Activated naive CD4-positive, alpha-beta T cell treated with anti-CD3 and anti-CD28 coated beads, Interleukin-2, amount 50 U/mL, for 72 hours (primary cell): ENCODE measurements around the gene HYAL3. TPM values are rescaled to one million over a fixed set of nuclear protein-coding genes. Genes with fewer than 3 reads are reported as not detected.
A peak's percentile ranks its signal among the peaks of the same experiment; 100 is the strongest.

Source experiments
- ATAC-seq, 2 donors: fragments of 150-1000 bp; cut with Tn5 transposase; 2 replicates each; pipeline ENCODE4 v1.10.0; 2021; ENCODE audit warnings: mild to moderate bottlenecking in 2 of 2, moderate library complexity in 2 of 2
- DNase-seq, 2 donors: peaks; one replicate each; pipeline ENCODE4 v3.0.0; 2021 to 2022; ENCODE audit warnings: low spot score in 2 of 2
- H3K27ac Mint-ChIP-seq, 2 donors: one replicate each; pipeline ENCODE4 v1.8.0; 2022; ENCODE audit warnings: mild to moderate bottlenecking in 2 of 2, mixed read lengths in 2 of 2
- H3K36me3 Mint-ChIP-seq, 2 donors: one replicate each; pipeline ENCODE4 v1.8.0; 2022; ENCODE audit warnings: mixed read lengths in 2 of 2
- H3K9me3 Mint-ChIP-seq, 2 donors: one replicate each; pipeline ENCODE4 v1.8.0; 2022; ENCODE audit warnings: mixed read lengths in 2 of 2
- total RNA-seq, 2 donors: library from RNA; stranded (reverse); gene quantifications; one replicate each; pipeline ENCODE4 v1.2.3, GENCODE V29; 2022

Gene HYAL3, protein sequence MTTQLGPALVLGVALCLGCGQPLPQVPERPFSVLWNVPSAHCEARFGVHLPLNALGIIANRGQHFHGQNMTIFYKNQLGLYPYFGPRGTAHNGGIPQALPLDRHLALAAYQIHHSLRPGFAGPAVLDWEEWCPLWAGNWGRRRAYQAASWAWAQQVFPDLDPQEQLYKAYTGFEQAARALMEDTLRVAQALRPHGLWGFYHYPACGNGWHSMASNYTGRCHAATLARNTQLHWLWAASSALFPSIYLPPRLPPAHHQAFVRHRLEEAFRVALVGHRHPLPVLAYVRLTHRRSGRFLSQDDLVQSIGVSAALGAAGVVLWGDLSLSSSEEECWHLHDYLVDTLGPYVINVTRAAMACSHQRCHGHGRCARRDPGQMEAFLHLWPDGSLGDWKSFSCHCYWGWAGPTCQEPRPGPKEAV
- total RNA-seq, result 1 to 10 TPM; 4.3 to 6.6 TPM

GRCh38 chr3:50298836-50299637, at the start of gene HYAL3, which contains the start of gene NAA80:
Gene HYAL3 (minus strand): TSS chr3:50299405. CDS start chr3:50295602, 3,803 bp downstream.
Gene NAA80 (minus strand): TSS chr3:50299405. CDS start chr3:50297463, 1,942 bp downstream.
- Mint-ChIP-seq H3K36me3 (peaks cover 0 to 4% of the 10 kb centered on the region in 2 donors), H3K27ac (peak within 1 kb of the TSS; percentile 89 to 99), H3K9me3 (no peaks in the 10 kb centered on the region)
- peak; percentile 83 to 90 for ATAC-seq
- peak; percentile 98 to 99 for DNase-seq

DNA sequence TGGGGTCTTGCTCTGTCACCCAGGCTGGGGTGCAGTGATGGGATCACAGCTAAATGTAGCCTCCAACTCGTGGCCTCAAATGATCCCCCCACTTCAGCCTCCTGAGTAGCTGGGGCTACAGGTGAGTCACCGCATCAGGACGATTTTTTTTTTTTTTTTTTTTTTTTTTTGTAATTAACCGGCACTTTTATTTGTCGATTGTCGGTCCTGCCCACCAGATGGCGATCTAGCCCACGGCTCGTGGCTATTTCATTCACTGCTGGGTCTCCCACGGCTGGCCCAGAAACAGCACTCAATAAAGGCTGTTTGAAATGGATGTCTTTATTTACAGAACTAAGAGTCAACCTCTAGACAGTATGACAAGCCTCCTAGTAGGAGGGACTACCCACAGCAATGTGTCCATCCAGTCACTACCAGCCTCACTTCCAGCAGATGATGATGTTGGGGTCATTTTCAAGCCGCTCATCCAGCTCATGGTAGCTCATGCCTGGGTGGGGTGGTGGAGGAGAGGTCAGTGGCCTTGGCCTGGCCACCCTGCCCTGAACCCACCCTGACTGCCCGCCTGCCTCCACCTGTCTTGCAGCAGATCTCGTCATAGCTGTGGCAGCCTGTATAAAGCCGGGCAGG, 48.1 kb upstream of the HYAL3 start:
- ATAC-seq (no peak), DNase-seq (peak in 1 of 2 donors; percentile 70)
- Mint-ChIP-seq H3K36me3 (peaks cover 8 to 18% of the 10 kb centered on the region in 2 donors), H3K27ac (peak overlapping the region; percentile 25 to 50), H3K9me3 (no peaks in the 10 kb centered on the region)

GRCh38 chr3:50345586-50346234, 46.5 kb upstream of the HYAL3 start, which contains the start of gene ZMYND10:
Gene ZMYND10 (minus strand): TSS chr3:50345732. CDS start chr3:50345579, 153 bp downstream.
- peak; percentile 20 to 61 for ATAC-seq
- DNase-seq, result peak; percentile 78 to 88
- H3K27ac Mint-ChIP-seq, result peak within 1 kb of the TSS; percentile 29 to 55

DNA sequence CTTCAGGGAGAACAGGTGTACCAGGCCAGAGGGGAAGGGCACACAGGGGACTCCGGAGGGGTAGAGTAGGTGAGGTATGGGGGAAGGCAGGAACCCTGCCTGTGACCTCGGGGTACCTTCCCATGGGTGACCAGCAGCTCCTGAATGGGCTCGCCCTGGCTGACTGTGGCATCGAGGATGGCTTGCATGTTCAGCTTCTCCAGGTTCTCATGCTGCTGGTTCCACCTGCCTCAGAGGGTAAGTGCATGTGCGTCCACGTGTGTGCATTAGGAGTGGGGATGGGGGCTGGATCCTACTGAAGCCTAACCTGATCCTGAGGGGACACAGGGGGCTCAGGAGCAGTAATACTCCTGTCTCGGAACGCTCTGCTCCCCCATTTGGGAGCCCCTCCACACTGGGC, 45.8 kb upstream of the HYAL3 start:
- Mint-ChIP-seq H3K36me3 (peaks cover 3 to 5% of the 10 kb centered on the region in 2 donors), H3K27ac (no peak overlapping the region), H3K9me3 (no peaks in the 10 kb centered on the region)
- DNase-seq (no peak), ATAC-seq (no peak)

More at GRCh38 chr3:50345586-50346234, 46.5 kb upstream of the HYAL3 start, which contains the start of gene ZMYND10:
- no peaks in the 10 kb centered on the region for H3K9me3 Mint-ChIP-seq
- H3K36me3 Mint-ChIP-seq, result peaks cover 8% of the 10 kb centered on the region in 2 donors

DNA sequence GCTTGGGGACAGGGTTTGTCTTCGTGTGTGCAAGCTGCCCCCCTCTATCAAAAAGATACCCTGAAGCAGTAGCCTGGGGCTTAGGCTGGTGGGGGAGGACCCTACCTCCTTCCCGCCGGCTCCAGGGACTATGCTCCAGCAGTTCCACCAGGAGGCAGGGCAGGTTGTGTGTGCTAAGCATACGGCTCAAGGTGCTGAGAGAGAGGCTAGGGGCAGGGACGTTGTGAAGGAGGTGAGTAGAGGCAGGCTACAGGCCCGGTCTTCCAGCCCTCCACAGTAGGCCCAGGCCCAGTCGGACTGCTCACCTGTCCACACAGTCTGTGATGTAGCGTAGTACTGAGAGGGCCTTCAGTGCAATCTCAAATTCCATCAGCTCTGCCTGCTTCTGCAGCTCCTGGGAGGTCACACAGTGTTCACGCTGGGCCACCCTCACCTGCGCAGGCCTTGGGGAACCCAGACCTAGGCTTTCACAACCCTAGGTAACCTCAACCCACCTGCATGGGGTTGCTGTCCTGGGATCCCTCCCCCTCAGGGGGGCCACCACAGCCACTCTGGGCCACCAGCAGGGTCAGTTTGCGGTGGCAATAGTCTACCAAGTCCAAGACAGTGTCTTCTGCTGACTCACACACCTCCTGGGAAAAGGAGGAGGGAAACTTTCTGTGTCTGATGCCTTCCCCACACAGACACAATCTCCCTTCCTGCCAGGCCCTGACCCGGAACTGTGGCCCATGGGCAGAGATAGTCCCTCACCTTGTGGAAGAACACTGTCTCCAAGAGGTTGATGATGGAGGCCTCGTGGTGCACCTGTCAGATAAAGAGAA, 43.8 kb upstream of the HYAL3 start:
- DNase-seq (no peak), ATAC-seq (no peak)
- Mint-ChIP-seq H3K9me3 (no peaks in the 10 kb centered on the region), H3K36me3 (peaks cover 21% of the 10 kb centered on the region in 2 donors), H3K27ac (no peak overlapping the region)

DNA sequence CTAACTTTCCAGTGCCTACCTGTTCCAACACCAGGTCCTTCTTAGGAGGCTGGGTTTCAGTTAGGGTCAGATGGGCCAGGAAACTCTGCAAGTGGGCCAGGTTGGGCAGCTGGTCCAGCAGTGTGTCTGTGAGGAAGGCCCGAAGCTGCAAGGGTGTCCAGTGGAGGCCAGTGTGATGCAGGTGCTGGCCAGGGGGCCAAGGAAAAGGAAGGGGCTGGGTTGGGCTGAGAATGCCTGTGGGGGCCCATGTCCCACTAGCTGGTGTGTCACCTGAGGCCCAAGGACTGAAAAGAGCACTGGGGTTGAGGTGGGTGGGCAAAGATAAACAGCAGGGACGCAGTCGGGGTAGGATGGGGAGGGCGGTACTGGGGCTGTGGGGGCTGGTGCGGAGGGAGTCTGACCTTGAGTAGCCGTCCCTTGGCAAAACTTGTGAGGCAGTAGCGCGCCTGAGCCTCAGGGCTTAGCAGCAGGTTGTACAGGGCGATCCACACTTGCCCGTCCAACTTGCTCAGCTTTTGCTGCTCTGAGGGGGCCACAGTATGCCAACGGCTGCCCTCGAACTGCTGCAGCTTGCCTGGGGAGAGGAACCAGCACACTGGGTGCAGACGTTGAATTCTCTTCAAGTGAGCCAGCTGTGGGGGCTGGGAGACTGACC, 42.9 kb upstream of the HYAL3 start:
- Mint-ChIP-seq H3K36me3 (peaks cover 25% of the 10 kb centered on the region in 2 donors), H3K27ac (no peak overlapping the region), H3K9me3 (no peaks in the 10 kb centered on the region)
- no peak for ATAC-seq
- DNase-seq, result no peak

- no peaks in the 10 kb centered on the region for H3K9me3 Mint-ChIP-seq
- DNase-seq (no peak), ATAC-seq (no peak)
- H3K27ac Mint-ChIP-seq, result no peak overlapping the region
- peaks cover 31% of the 10 kb centered on the region in 2 donors for H3K36me3 Mint-ChIP-seq
Observed at GRCh38 chr3:50341537-50341936, 42.3 kb upstream of the HYAL3 start.

DNA sequence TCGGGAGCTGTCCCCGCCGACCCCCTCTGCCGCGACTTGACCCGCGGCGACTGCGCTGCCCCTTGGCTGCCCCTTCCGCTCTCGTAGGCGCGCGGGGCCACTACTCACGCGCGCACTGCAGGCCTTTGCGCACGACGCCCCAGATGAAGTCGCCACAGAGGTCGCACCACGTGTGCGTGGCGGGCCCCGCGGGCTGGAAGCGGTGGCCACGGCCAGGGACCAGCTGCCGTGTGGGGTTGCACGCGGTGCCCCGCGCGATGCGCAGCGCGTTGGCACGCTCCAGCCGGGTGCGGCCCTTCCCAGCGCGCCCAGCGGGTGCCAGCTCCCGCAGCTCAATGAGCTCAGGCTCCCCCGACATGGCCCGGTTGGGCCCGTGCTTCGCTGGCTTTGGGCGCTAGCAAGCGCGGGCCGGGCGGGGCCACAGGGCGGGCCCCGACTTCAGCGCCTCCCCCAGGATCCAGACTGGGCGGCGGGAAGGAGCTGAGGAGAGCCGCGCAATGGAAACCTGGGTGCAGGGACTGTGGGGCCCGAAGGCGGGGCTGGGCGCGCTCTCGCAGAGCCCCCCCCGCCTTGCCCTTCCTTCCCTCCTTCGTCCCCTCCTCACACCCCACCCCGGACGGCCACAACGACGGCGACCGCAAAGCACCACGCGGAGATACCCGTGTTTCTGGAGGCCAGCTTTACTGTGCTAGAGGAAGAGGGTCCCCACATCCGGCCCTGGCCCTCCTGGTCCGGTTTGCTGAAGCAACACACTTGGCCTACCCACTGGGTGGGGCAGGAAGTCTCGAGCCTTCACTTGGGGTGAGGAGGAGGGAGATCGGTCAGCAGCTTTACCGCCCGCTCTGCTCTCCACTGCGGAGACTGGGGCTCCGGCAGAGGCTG, 41.5 kb upstream of the HYAL3 start, which contains the start of gene RASSF1:
Gene RASSF1, minus strand, starts transcription at position 389 of the 882 bp plus-strand sequence. Its CDS starts 31 bp downstream, at position 358.
- peak within 1 kb of the TSS; percentile 88 to 94 for H3K27ac Mint-ChIP-seq
- H3K9me3 Mint-ChIP-seq, result no peaks in the 10 kb centered on the region
- peak; percentile 25 to 46 for ATAC-seq

GRCh38 chr3:50340147-50340447, 40.9 kb upstream of the HYAL3 start:
- DNase-seq (no peak), ATAC-seq (no peak)
- Mint-ChIP-seq H3K9me3 (no peaks in the 10 kb centered on the region), H3K36me3 (peaks cover 40 to 43% of the 10 kb centered on the region in 2 donors), H3K27ac (peak overlapping the region; percentile 88 to 94)

More for the DNA sequence above, 41.5 kb upstream of the HYAL3 start, which contains the start of gene RASSF1:
- DNase-seq, result peak; percentile 77 to 79
- H3K36me3 Mint-ChIP-seq, result peaks cover 38 to 39% of the 10 kb centered on the region in 2 donors

GRCh38 chr3:50339485-50340146, 40.4 kb upstream of the HYAL3 start:
- H3K9me3 Mint-ChIP-seq, result no peaks in the 10 kb centered on the region
- ATAC-seq, result no peak
- H3K27ac Mint-ChIP-seq, result peak overlapping the region; percentile 88 to 94
- no peak for DNase-seq
- H3K36me3 Mint-ChIP-seq, result peaks cover 40 to 44% of the 10 kb centered on the region in 2 donors

- H3K36me3 Mint-ChIP-seq, result peaks cover 40 to 49% of the 10 kb centered on the region in 2 donors
- H3K9me3 Mint-ChIP-seq, result no peaks in the 10 kb centered on the region
- H3K27ac Mint-ChIP-seq, result peak overlapping the region; percentile 88 to 94
- no peak for ATAC-seq
- no peak for DNase-seq
Observed at GRCh38 chr3:50338965-50339364, 39.8 kb upstream of the HYAL3 start.

DNA sequence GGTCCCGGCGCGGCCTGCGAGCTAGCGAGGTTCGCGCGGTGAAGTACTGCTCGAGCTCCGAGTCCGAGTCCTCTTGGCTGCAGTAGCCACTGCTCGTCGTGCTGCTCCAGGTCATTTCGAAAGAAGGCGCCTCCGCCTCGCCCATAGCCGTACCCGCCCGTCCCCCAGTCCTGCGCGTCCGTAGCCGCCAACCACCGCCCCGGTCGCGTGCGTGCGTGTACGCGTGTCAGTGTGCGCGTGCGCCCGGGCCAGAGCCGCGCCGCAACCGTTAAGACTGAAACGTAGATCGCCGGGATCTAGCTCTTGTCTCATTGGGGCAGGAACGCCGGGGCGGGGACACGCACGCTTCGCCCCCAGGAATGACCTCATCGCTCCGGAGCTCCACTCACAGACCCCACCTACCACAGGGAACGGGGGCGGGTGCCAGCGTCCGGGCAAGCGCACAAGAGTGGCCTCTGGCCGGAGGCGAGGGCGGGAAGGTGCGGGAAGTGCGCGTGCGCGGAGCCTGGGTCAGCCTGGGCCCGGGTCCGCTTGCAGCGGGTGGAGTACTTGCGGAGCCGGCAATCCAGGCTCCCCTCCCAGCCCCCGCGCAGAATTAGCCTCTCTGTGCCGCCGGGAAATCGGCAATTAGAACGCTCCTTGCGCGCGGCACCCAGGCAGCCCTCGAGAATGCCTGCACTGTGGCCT, 38.1 kb upstream of the HYAL3 start:
- DNase-seq (peak; percentile 95 to 99), ATAC-seq (peak; percentile 81 to 87)
- Mint-ChIP-seq H3K36me3 (peaks cover 40 to 51% of the 10 kb centered on the region in 2 donors), H3K9me3 (no peaks in the 10 kb centered on the region), H3K27ac (peak overlapping the region; percentile 88 to 96)
